ENCODE data around the gene ELOVL7. TPM values are rescaled to one million over a fixed set of nuclear protein-coding genes. Genes with fewer than 3 reads are reported as not detected.
A peak's percentile ranks its signal among the peaks of the same experiment; 100 is the strongest.
"Not testable (repeated sequence)": the region's sequence is repeated elsewhere in the genome, so short reads cannot be mapped to it uniquely, and the experiment has no call there.

The ELOVL7 gene
- total RNA-seq, 1 donor from 2014 or later = 10.3 TPM

DNA sequence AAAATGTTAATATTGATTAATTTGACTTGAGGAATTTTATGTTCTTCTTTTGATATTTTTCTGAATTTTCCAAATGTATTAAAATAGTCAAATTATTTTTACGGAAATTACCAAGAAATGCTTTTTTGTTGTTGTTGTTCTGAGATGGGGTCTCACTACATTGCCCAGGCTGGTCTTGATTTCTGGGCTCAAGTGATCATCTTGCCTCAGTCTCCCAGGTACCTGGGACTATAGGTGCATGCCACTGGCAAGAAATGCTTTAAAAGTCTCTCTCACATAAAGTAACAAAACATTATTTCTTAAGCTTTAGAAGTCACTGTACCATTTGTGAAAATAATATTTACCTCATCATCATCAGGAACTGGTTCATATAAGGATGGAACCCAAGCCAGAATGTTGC lies 43.0 kb upstream of the ELOVL7 start:
- no peak overlapping the region for H3K27ac Mint-ChIP-seq
- H3K4me3 Mint-ChIP-seq = no peak overlapping the region
- H3K36me3 Mint-ChIP-seq = peaks cover 9% of the 10 kb centered on the region
- H3K4me1 Mint-ChIP-seq (ENCODE audit: unreplicated experiment) = no peaks in the 10 kb centered on the region
- TF ChIP-seq, protein P1, sequence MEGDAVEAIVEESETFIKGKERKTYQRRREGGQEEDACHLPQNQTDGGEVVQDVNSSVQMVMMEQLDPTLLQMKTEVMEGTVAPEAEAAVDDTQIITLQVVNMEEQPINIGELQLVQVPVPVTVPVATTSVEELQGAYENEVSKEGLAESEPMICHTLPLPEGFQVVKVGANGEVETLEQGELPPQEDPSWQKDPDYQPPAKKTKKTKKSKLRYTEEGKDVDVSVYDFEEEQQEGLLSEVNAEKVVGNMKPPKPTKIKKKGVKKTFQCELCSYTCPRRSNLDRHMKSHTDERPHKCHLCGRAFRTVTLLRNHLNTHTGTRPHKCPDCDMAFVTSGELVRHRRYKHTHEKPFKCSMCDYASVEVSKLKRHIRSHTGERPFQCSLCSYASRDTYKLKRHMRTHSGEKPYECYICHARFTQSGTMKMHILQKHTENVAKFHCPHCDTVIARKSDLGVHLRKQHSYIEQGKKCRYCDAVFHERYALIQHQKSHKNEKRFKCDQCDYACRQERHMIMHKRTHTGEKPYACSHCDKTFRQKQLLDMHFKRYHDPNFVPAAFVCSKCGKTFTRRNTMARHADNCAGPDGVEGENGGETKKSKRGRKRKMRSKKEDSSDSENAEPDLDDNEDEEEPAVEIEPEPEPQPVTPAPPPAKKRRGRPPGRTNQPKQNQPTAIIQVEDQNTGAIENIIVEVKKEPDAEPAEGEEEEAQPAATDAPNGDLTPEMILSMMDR (conservative IDR thresholded peaks at IDR 0.05) = no peak
- no peaks in the 10 kb centered on the region for H3K9me3 Mint-ChIP-seq
- DNase-seq (ENCODE audit: extremely low spot score, unreplicated experiment) = no peak
- H3K27me3 Mint-ChIP-seq = no peaks in the 10 kb centered on the region

DNA sequence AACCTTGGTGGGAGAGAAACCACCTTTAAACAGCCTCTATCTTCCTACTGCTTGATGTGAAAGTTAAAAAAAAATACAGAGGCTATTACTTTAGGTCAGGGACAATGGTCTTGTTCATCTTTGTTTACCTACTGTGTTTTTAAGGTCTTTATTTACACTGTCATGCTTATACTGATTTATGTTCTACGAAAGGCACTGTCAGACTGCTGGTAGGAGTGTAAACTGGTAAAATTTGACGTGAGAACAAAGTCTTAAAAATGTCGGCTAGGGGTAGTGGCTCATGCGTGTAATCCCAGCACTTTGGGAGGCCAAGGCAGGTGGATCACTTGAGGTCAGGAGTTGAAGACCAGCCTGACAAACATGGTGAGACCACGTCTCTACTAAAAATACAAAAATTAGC lies 42.1 kb upstream of the ELOVL7 start:
- DNase-seq (ENCODE audit: extremely low spot score, unreplicated experiment) = no peak
- Mint-ChIP-seq H3K4me3 (no peak overlapping the region), H3K4me1 (ENCODE audit: unreplicated experiment) (no peaks in the 10 kb centered on the region), H3K9me3 (no peaks in the 10 kb centered on the region), H3K27ac (no peak overlapping the region), H3K36me3 (peaks cover 9% of the 10 kb centered on the region), H3K27me3 (no peaks in the 10 kb centered on the region)
- TF ChIP-seq, protein P1 (conservative IDR thresholded peaks at IDR 0.05) = no peak

DNA sequence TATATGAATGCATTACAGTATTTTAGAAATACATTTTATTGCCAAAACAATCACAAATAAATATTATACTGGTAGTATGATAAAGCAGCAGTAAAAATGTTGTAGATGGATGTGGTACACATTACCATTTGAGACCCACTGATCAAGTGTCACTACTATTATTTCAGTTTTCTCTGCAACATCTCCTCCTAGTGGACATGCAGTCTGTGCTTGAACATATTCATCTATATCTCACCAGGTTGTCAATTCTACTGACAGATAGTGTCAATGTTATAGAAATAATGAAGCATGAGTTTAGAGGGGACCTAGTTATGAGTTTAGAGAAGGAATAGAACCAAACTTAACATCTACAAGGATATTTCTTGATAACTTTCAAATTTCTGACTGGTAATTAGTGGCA lies 39.2 kb upstream of the ELOVL7 start:
- DNase-seq (ENCODE audit: extremely low spot score, unreplicated experiment) = no peak
- TF ChIP-seq, protein P1 (conservative IDR thresholded peaks at IDR 0.05) = peak; percentile 54
- Mint-ChIP-seq H3K4me3 (no peak overlapping the region), H3K4me1 (ENCODE audit: unreplicated experiment) (no peaks in the 10 kb centered on the region), H3K9me3 (no peaks in the 10 kb centered on the region), H3K27me3 (no peaks in the 10 kb centered on the region), H3K27ac (no peak overlapping the region), H3K36me3 (peaks cover 9% of the 10 kb centered on the region)

DNA sequence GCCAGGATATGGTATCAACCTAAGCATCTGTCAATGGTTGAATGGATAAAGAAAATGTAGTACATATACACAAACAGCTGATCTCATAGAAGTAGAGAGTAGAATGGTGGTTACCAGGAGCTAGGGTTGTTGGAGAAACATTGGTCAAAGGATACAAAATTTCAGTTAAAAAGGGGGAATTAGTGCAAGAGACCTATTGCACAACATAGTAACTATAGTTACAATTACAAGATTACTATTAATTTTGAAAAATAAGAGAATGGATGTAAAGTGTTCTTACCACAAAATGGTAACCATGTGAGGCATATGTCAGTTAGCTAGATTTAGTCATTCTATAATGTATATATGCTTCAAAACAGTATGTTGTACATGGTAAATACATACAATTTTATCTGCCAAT lies 28.8 kb upstream of the ELOVL7 start:
- H3K4me3 Mint-ChIP-seq = no peak overlapping the region
- TF ChIP-seq, protein P1 (conservative IDR thresholded peaks at IDR 0.05) = no peak
- no peaks in the 10 kb centered on the region for H3K4me1 Mint-ChIP-seq (ENCODE audit: unreplicated experiment)

DNA sequence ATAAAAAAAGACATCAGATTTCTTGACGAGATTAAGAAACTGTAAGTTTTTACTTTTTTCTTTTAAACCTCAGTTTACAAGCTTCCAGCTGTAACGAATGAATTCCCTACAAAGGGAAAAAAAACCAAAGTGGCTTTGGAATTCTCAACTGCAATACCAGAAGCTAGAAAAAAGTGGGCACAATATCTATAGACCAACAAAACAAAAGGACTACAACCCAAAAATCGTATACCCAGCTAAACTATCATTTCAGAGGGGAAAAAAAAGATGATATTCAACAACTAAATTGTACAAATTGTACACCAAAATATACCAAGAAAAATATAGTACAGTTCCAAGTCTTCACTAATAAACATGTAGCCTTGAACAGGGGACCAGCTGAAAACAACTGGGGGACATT lies 26.8 kb upstream of the ELOVL7 start:
- H3K36me3 Mint-ChIP-seq = peaks cover 13% of the 10 kb centered on the region
- no peak for DNase-seq (ENCODE audit: extremely low spot score, unreplicated experiment)
- TF ChIP-seq, protein P1 (conservative IDR thresholded peaks at IDR 0.05) = no peak

More for the DNA sequence above, 28.8 kb upstream of the ELOVL7 start:
- no peak overlapping the region for H3K27ac Mint-ChIP-seq
- H3K36me3 Mint-ChIP-seq = peaks cover 13% of the 10 kb centered on the region
- DNase-seq (ENCODE audit: extremely low spot score, unreplicated experiment) = no peak
- H3K27me3 Mint-ChIP-seq = no peaks in the 10 kb centered on the region
- H3K9me3 Mint-ChIP-seq = peaks cover 6% of the 10 kb centered on the region

DNA sequence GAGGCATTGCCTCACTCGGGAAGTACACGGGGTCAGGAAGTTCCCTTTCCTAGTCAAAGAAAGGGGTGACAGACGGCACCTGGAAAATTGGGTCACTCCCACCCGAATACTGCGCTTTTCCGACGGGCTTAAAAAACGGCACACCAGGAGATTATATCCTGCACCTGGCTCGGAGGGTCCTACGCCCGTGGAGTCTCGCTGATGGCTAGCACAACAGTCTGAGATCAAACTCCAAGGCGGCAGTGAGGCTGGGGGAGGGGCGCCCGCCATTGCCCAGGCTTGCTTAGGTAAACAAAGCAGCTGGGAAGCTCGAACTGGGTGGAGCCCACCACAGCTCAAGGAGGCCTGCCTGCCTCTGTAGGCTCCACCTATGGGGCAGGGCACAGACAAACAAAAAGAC lies 16.5 kb upstream of the ELOVL7 start:
- DNase-seq (ENCODE audit: extremely low spot score, unreplicated experiment); H3K4me3 Mint-ChIP-seq; H3K9me3 Mint-ChIP-seq; H3K27ac Mint-ChIP-seq; H3K4me1 Mint-ChIP-seq (ENCODE audit: unreplicated experiment); H3K36me3 Mint-ChIP-seq; H3K27me3 Mint-ChIP-seq: not testable (repeated sequence)

More for the DNA sequence above, 26.8 kb upstream of the ELOVL7 start:
- Mint-ChIP-seq H3K27me3 (no peaks in the 10 kb centered on the region), H3K4me3 (no peak overlapping the region), H3K27ac (no peak overlapping the region), H3K4me1 (ENCODE audit: unreplicated experiment) (no peaks in the 10 kb centered on the region), H3K9me3 (peaks cover 6% of the 10 kb centered on the region)

Measured in type B pancreatic cell (in vitro differentiated cells).